ENCODE data around the gene VRK2.
A peak's percentile ranks its signal among the peaks of the same experiment; 100 is the strongest.

The VRK2 gene

GRCh38 chr2:58035352-58035751 is 11.3 kb upstream of the VRK2 start:
- H3K9ac ChIP-seq (ENCODE audit: low read depth, low read length): no peak overlapping the region
- no peaks in the 10 kb centered on the region for H3K27me3 ChIP-seq (ENCODE audit: control insufficient read depth, insufficient read depth, low read length)
- peaks cover 21% of the 10 kb centered on the region for H3K4me1 ChIP-seq (ENCODE audit: control insufficient read depth, insufficient read depth, low read length)
- no peaks in the 10 kb centered on the region for H3K36me3 ChIP-seq (ENCODE audit: insufficient read depth, low read length)
- no peaks in the 10 kb centered on the region for H3K9me3 ChIP-seq (replicated peaks; ENCODE audit: low read length)
- H3K4me2 ChIP-seq (ENCODE audit: low read length): no peak overlapping the region
- no peak overlapping the region for H3K4me3 ChIP-seq (ENCODE audit: low read length)

DNA sequence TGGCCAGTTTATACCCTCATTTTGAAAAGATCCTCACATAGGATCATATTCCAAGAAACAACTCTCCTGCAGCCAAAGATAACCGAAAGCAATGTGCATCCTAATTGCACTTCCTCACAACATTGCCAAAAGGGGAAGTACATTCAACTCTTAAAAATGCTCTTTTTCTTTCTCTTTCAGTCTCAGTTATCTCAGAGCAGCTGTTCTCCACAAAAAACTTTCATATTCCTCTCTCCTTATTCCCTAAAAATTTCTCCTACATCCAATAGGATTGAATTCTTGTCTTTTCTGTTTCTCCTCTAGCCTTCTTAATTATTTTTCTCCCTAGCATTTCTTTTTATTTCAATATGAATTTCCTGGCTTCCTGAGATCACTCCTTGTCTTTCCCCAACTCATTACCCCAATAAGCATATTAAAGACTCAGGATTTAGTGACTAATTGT is 7.4 kb upstream of the VRK2 start:
- H3K9ac ChIP-seq (ENCODE audit: low read depth, low read length): no peak overlapping the region
- H3K27me3 ChIP-seq (ENCODE audit: control insufficient read depth, insufficient read depth, low read length): no peaks in the 10 kb centered on the region
- peak overlapping the region; percentile 41 for H3K4me2 ChIP-seq (ENCODE audit: low read length)
- no peaks in the 10 kb centered on the region for H3K36me3 ChIP-seq (ENCODE audit: insufficient read depth, low read length)
- H3K4me3 ChIP-seq (ENCODE audit: low read length): peak overlapping the region; percentile 9
- no peaks in the 10 kb centered on the region for H3K9me3 ChIP-seq (replicated peaks; ENCODE audit: low read length)
- H3K4me1 ChIP-seq (ENCODE audit: control insufficient read depth, insufficient read depth, low read length): peaks cover 21% of the 10 kb centered on the region

- Histone ChIP-seq H3K36me3 (ENCODE audit: insufficient read depth, low read length) (no peaks in the 10 kb centered on the region), H3K4me3 (ENCODE audit: low read length) (no peak overlapping the region), H3K4me1 (ENCODE audit: control insufficient read depth, insufficient read depth, low read length) (peaks cover 29% of the 10 kb centered on the region), H3K4me2 (ENCODE audit: low read length) (peak overlapping the region; percentile 2), H3K9me3 (replicated peaks; ENCODE audit: low read length) (no peaks in the 10 kb centered on the region), H3K9ac (ENCODE audit: low read depth, low read length) (no peak overlapping the region), H3K27me3 (ENCODE audit: control insufficient read depth, insufficient read depth, low read length) (no peaks in the 10 kb centered on the region)
These were observed 4.1 kb upstream of the VRK2 start for GRCh38 chr2:58042486-58042970.

- H3K36me3 ChIP-seq (ENCODE audit: insufficient read depth, low read length): peaks cover under 1% of the 10 kb centered on the region
- H3K9me3 ChIP-seq (replicated peaks; ENCODE audit: low read length): no peaks in the 10 kb centered on the region
- no peaks in the 10 kb centered on the region for H3K27me3 ChIP-seq (ENCODE audit: control insufficient read depth, insufficient read depth, low read length)
- H3K4me2 ChIP-seq (ENCODE audit: low read length): no peak overlapping the region
- no peak overlapping the region for H3K4me3 ChIP-seq (ENCODE audit: low read length)
- H3K9ac ChIP-seq (ENCODE audit: low read depth, low read length): no peak overlapping the region
- peaks cover 26% of the 10 kb centered on the region for H3K4me1 ChIP-seq (ENCODE audit: control insufficient read depth, insufficient read depth, low read length)
These were observed 2.5 kb upstream of the VRK2 start for GRCh38 chr2:58044145-58044544.

- H3K9ac ChIP-seq (ENCODE audit: low read depth, low read length): peak overlapping the region; percentile 88
- H3K9me3 ChIP-seq (replicated peaks; ENCODE audit: low read length): no peaks in the 10 kb centered on the region
- H3K27me3 ChIP-seq (ENCODE audit: control insufficient read depth, insufficient read depth, low read length): no peaks in the 10 kb centered on the region
These were observed 849 bp upstream of the VRK2 start for GRCh38 chr2:58045580-58046334.

DNA sequence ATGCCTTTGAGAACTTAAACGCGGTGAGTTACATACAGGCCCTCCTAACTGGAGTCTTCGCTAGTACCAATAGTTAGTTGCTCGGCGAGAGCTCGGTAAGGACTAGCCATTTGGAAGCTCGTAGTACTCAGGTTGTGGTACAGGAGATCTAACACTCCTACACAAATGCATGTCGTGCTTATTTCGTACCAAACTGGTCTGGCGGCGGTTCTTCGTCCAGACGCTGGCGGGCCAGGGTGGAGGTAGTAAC is 346 bp upstream of the VRK2 start:
- Histone ChIP-seq H3K9ac (ENCODE audit: low read depth, low read length) (peak overlapping the region; percentile 88), H3K36me3 (ENCODE audit: insufficient read depth, low read length) (peaks cover 2% of the 10 kb centered on the region), H3K4me2 (ENCODE audit: low read length) (peak overlapping the region; percentile 88), H3K27me3 (ENCODE audit: control insufficient read depth, insufficient read depth, low read length) (no peaks in the 10 kb centered on the region), H3K4me1 (ENCODE audit: control insufficient read depth, insufficient read depth, low read length) (peaks cover 22% of the 10 kb centered on the region), H3K9me3 (replicated peaks; ENCODE audit: low read length) (no peaks in the 10 kb centered on the region), H3K4me3 (ENCODE audit: low read length) (peak overlapping the region; percentile 83)

More at GRCh38 chr2:58045580-58046334, 849 bp upstream of the VRK2 start:
- Histone ChIP-seq H3K4me2 (ENCODE audit: low read length) (peak overlapping the region; percentile 88), H3K36me3 (ENCODE audit: insufficient read depth, low read length) (peaks cover 2% of the 10 kb centered on the region), H3K4me1 (ENCODE audit: control insufficient read depth, insufficient read depth, low read length) (peaks cover 22% of the 10 kb centered on the region), H3K4me3 (ENCODE audit: low read length) (peak overlapping the region; percentile 83)

DNA sequence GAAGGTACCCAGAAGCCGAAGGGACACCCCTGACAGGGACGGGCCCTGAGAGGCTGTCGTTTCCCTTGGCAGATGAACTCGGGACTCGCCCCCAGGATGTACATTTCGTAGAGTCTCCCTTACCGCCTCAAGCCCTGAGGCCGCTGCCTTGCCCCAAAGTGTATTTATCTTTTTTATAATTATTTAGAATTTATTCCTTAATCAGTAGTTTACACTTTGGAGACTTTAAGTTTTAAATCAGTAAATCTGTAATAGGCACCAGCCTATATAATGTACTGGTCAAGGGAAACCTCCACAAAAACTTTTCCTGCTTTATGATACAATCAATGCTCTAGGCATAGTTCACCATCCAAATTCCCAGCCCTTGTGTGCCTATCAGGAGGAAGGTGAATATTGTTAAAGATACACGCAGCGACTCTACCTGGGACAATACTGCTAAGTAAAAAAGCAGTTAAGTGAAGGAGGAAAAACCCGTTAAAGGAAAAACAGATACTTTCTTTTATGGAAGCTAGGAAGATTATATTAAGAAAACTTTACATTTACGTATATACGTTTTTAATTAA is 848 bp downstream of the VRK2 start:
- Histone ChIP-seq H3K9ac (ENCODE audit: low read depth, low read length) (peak overlapping the region; percentile 88), H3K4me1 (ENCODE audit: control insufficient read depth, insufficient read depth, low read length) (peaks cover 17% of the 10 kb centered on the region), H3K4me3 (ENCODE audit: low read length) (peak overlapping the region; percentile 83), H3K36me3 (ENCODE audit: insufficient read depth, low read length) (peaks cover 2% of the 10 kb centered on the region), H3K4me2 (ENCODE audit: low read length) (peak overlapping the region; percentile 88), H3K9me3 (replicated peaks; ENCODE audit: low read length) (no peaks in the 10 kb centered on the region), H3K27me3 (ENCODE audit: control insufficient read depth, insufficient read depth, low read length) (no peaks in the 10 kb centered on the region)

DNA sequence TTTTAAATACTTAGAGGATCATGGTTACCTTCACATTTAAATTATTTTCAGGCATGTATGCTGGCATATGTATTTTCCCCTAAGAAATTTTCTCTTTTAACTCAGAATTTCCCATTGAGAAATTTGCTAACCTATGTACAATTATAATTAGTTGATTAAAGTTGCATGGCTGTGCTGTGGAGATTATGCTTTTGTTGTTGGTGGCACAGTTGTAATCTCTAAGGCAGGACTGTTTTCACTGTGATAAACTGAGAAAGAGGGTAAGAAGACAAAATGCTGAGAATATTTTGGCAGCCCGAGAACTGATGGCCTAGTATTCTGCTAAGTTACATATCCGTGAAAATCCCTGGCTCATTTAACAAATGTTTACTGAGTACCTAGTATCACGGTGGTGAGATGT is 1.4 kb downstream of the VRK2 start:
- peaks cover 12% of the 10 kb centered on the region for H3K4me1 ChIP-seq (ENCODE audit: control insufficient read depth, insufficient read depth, low read length)
- peak overlapping the region; percentile 83 for H3K4me3 ChIP-seq (ENCODE audit: low read length)
- H3K9ac ChIP-seq (ENCODE audit: low read depth, low read length): peak overlapping the region; percentile 88

GRCh38 chr2:58051445-58051844 is 4.8 kb downstream of the VRK2 start:
- Histone ChIP-seq H3K27me3 (ENCODE audit: control insufficient read depth, insufficient read depth, low read length) (no peaks in the 10 kb centered on the region), H3K9ac (ENCODE audit: low read depth, low read length) (no peak overlapping the region), H3K4me1 (ENCODE audit: control insufficient read depth, insufficient read depth, low read length) (peaks cover 3% of the 10 kb centered on the region), H3K9me3 (replicated peaks; ENCODE audit: low read length) (no peaks in the 10 kb centered on the region), H3K4me3 (ENCODE audit: low read length) (no peak overlapping the region), H3K4me2 (ENCODE audit: low read length) (no peak overlapping the region), H3K36me3 (ENCODE audit: insufficient read depth, low read length) (peaks cover 2% of the 10 kb centered on the region)

More for the DNA sequence above, 1.4 kb downstream of the VRK2 start:
- Histone ChIP-seq H3K4me2 (ENCODE audit: low read length) (peak overlapping the region; percentile 88), H3K36me3 (ENCODE audit: insufficient read depth, low read length) (peaks cover 2% of the 10 kb centered on the region), H3K27me3 (ENCODE audit: control insufficient read depth, insufficient read depth, low read length) (no peaks in the 10 kb centered on the region), H3K9me3 (replicated peaks; ENCODE audit: low read length) (no peaks in the 10 kb centered on the region)

GRCh38 chr2:58052978-58053377 is 6.4 kb downstream of the VRK2 start:
- H3K4me2 ChIP-seq (ENCODE audit: low read length): no peak overlapping the region
- no peak overlapping the region for H3K9ac ChIP-seq (ENCODE audit: low read depth, low read length)
- H3K4me3 ChIP-seq (ENCODE audit: low read length): no peak overlapping the region
- H3K27me3 ChIP-seq (ENCODE audit: control insufficient read depth, insufficient read depth, low read length): no peaks in the 10 kb centered on the region
- H3K9me3 ChIP-seq (replicated peaks; ENCODE audit: low read length): no peaks in the 10 kb centered on the region
- peaks cover 2% of the 10 kb centered on the region for H3K36me3 ChIP-seq (ENCODE audit: insufficient read depth, low read length)
- no peaks in the 10 kb centered on the region for H3K4me1 ChIP-seq (ENCODE audit: control insufficient read depth, insufficient read depth, low read length)

DNA sequence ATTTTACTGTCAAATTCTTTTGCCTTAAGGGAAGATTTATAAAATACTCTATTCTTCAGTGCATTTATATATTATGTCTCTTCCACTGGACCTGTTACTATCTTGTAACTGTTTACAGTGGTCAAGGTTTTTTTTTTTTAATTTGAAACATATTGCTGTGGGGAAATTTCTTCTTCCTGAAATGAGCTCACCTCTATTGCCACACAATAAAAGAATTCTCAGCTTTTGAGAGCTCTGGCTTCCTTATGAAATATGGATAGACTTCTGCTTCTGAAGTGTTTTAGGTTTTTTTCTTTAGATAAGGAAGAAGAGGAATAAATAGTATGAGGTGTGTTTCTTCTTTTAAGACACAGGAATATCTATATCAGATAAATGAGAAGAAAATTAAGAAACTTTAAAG is 7.7 kb downstream of the VRK2 start:
- Histone ChIP-seq H3K4me1 (ENCODE audit: control insufficient read depth, insufficient read depth, low read length) (no peaks in the 10 kb centered on the region), H3K9ac (ENCODE audit: low read depth, low read length) (no peak overlapping the region), H3K4me2 (ENCODE audit: low read length) (no peak overlapping the region), H3K27me3 (ENCODE audit: control insufficient read depth, insufficient read depth, low read length) (no peaks in the 10 kb centered on the region), H3K9me3 (replicated peaks; ENCODE audit: low read length) (no peaks in the 10 kb centered on the region), H3K4me3 (ENCODE audit: low read length) (no peak overlapping the region), H3K36me3 (ENCODE audit: insufficient read depth, low read length) (peaks cover 8% of the 10 kb centered on the region)
